GM21447 (cell line): ENCODE data around the gene PDZK1IP1.
"Not testable (repeated sequence)": the region's sequence is repeated elsewhere in the genome, so short reads cannot be mapped to it uniquely, and the experiment has no call there.

Experiments
- ATAC-seq: cut with Tn5 transposase; IDR thresholded peaks from one replicate; pipeline ENCODE4 v1.9.1; 2021; ENCODE audit not compliant: unreplicated experiment

Gene PDZK1IP1

GRCh38 chr1:47181955-47182675 is 7.7 kb downstream of the PDZK1IP1 start:
- no peak for ATAC-seq

- no peak for ATAC-seq
These were observed 8.5 kb downstream of the PDZK1IP1 start for GRCh38 chr1:47181095-47181954.

GRCh38 chr1:47180603-47181094 is 9.2 kb downstream of the PDZK1IP1 start:
- no peak for ATAC-seq

- no peak for ATAC-seq
These were observed 9.8 kb downstream of the PDZK1IP1 start for GRCh38 chr1:47179988-47180563.

- peak; percentile 91 for ATAC-seq
These were observed 10.5 kb downstream of the PDZK1IP1 start for GRCh38 chr1:47179017-47179987.

- ATAC-seq: no peak
These were observed 11.2 kb downstream of the PDZK1IP1 start for GRCh38 chr1:47178654-47179016.

GRCh38 chr1:47178020-47178419 is 11.8 kb downstream of the PDZK1IP1 start:
- ATAC-seq: no peak

GRCh38 chr1:47175227-47175934 is 14.5 kb downstream of the PDZK1IP1 start:
- ATAC-seq: no peak

- ATAC-seq: no peak
These were observed 15.2 kb downstream of the PDZK1IP1 start for GRCh38 chr1:47174656-47175020.

- no peak for ATAC-seq
These were observed 17.1 kb downstream of the PDZK1IP1 start for GRCh38 chr1:47172782-47173181.

- no peak for ATAC-seq
These were observed 25.3 kb downstream of the PDZK1IP1 start for GRCh38 chr1:47164552-47164951.

GRCh38 chr1:47161298-47162040 is 28.4 kb downstream of the PDZK1IP1 start:
- ATAC-seq: no peak

- no peak for ATAC-seq
These were observed 29.1 kb downstream of the PDZK1IP1 start for GRCh38 chr1:47160716-47161115.

- not testable (repeated sequence) for ATAC-seq
These were observed 31.9 kb downstream of the PDZK1IP1 start for GRCh38 chr1:47157957-47158356.

GRCh38 chr1:47156457-47156856 is 33.4 kb downstream of the PDZK1IP1 start:
- not testable (repeated sequence) for ATAC-seq

- ATAC-seq: not testable (repeated sequence)
These were observed 40.7 kb downstream of the PDZK1IP1 start for GRCh38 chr1:47149162-47149561.

- ATAC-seq: no peak
These were observed 42.6 kb downstream of the PDZK1IP1 start for GRCh38 chr1:47147047-47147785.

- not testable (repeated sequence) for ATAC-seq
These were observed 43.3 kb downstream of the PDZK1IP1 start for GRCh38 chr1:47146495-47146894.

GRCh38 chr1:47143654-47144053 is 46.2 kb downstream of the PDZK1IP1 start:
- ATAC-seq: not testable (repeated sequence)
